GM19397 (cell line): ENCODE measurements around the gene MYO3B.
"Not testable (repeated sequence)": the region's sequence is repeated elsewhere in the genome, so short reads cannot be mapped to it uniquely, and the experiment has no call there.

Experiments
- ATAC-seq: cut with Tn5 transposase; IDR thresholded peaks from one replicate; pipeline ENCODE4 v1.9.1; 2021; ENCODE audit warnings: mild to moderate bottlenecking, moderate library complexity; ENCODE audit not compliant: unreplicated experiment

MYO3B gene

GRCh38 chr2:170332676-170333402, 154.9 kb downstream of the MYO3B start:
- ATAC-seq = no peak

GRCh38 chr2:170335351-170335750, 157.4 kb downstream of the MYO3B start:
- no peak for ATAC-seq

GRCh38 chr2:170336408-170336807, 158.5 kb downstream of the MYO3B start:
- no peak for ATAC-seq

- no peak for ATAC-seq
Measured at GRCh38 chr2:170336916-170337315, 159.0 kb downstream of the MYO3B start.

- no peak for ATAC-seq
Measured at GRCh38 chr2:170339322-170339721, 161.4 kb downstream of the MYO3B start.

- no peak for ATAC-seq
Measured at GRCh38 chr2:170339750-170340692, 162.1 kb downstream of the MYO3B start.

- no peak for ATAC-seq
Measured at GRCh38 chr2:170340693-170341068, 162.7 kb downstream of the MYO3B start.

GRCh38 chr2:170341684-170342623, 164.0 kb downstream of the MYO3B start:
- ATAC-seq = no peak

- ATAC-seq = no peak
Measured at GRCh38 chr2:170344663-170345346, 166.9 kb downstream of the MYO3B start.

GRCh38 chr2:170345607-170346006, 167.7 kb downstream of the MYO3B start:
- no peak for ATAC-seq

GRCh38 chr2:170349269-170349668, 171.3 kb downstream of the MYO3B start:
- not testable (repeated sequence) for ATAC-seq

GRCh38 chr2:170350929-170351826, 173.2 kb downstream of the MYO3B start:
- ATAC-seq = no peak

GRCh38 chr2:170353723-170354122, 175.8 kb downstream of the MYO3B start:
- no peak for ATAC-seq

GRCh38 chr2:170354388-170354787, 176.4 kb downstream of the MYO3B start:
- ATAC-seq = no peak

- ATAC-seq = no peak
Measured at GRCh38 chr2:170354855-170355780, 177.2 kb downstream of the MYO3B start.

- no peak for ATAC-seq
Measured at GRCh38 chr2:170359466-170359865, 181.5 kb downstream of the MYO3B start.

GRCh38 chr2:170360546-170361089, 182.7 kb downstream of the MYO3B start:
- ATAC-seq = no peak
